ENCODE results near the gene EFTUD2. TPM values are rescaled to one million over a fixed set of nuclear protein-coding genes. Genes with fewer than 3 reads are reported as not detected.

The EFTUD2 gene
- total and polyA plus RNA-seq, 4 donors = 35.5 to 93.3 (median 73.3) TPM

- no peak overlapping the region for H3K27ac ChIP-seq (ENCODE audit: low read depth in 1 of 2, low read length in 1 of 2)
- no peaks in the 10 kb centered on the region for H3K27me3 ChIP-seq (ENCODE audit: control insufficient read depth in 3 of 3, insufficient read depth in 3 of 3, low read length in 2 of 3)
- WGBS, 2 donors = 93 to 94% methylated on average over 6 of the region's 6 CpGs
- DNase-seq (no peak), ATAC-seq (ENCODE audit: insufficient read depth, low FRiP score) (no peak)
- H3K4me3 ChIP-seq = no peak overlapping the region
- no peak for TF ChIP-seq CTCF (IDR thresholded peaks at IDR 0.05; ENCODE audit: control extremely low read depth, extremely low read depth)
- peaks cover 0 to 21% (median 1%) of the 10 kb centered on the region in 4 donors for H3K36me3 ChIP-seq (ENCODE audit: control insufficient read depth in 4 of 4, insufficient read depth in 4 of 4, low read length in 4 of 4)
- peaks cover 0 to 3% (median 0%) of the 10 kb centered on the region in 5 donors for H3K4me1 ChIP-seq (ENCODE audit: control insufficient read depth in 5 of 5, insufficient read depth in 5 of 5, low read length in 5 of 5)
- no peaks in the 10 kb centered on the region for H3K9me3 ChIP-seq (ENCODE audit: control insufficient read depth in 4 of 4, insufficient read depth in 3 of 4, low read length in 3 of 4)
- no peak overlapping the region for H3K9ac ChIP-seq (ENCODE audit: insufficient read depth in 1 of 2, low read length in 2 of 2)
Observed at GRCh38 chr17:44932787-44933097, 33.5 kb upstream of the EFTUD2 start.

GRCh38 chr17:44932096-44932786 lies 33.0 kb upstream of the EFTUD2 start:
- H3K9ac ChIP-seq (ENCODE audit: insufficient read depth in 1 of 2, low read length in 2 of 2) = no peak overlapping the region
- peaks cover 0 to 21% (median 1%) of the 10 kb centered on the region in 4 donors for H3K36me3 ChIP-seq (ENCODE audit: control insufficient read depth in 4 of 4, insufficient read depth in 4 of 4, low read length in 4 of 4)
- WGBS, 2 donors = 84 to 95% methylated on average over 7 to 8 of the region's 8 CpGs
- H3K4me3 ChIP-seq = no peak overlapping the region
- no peak for TF ChIP-seq CTCF (IDR thresholded peaks at IDR 0.05; ENCODE audit: control extremely low read depth, extremely low read depth)
- H3K4me1 ChIP-seq (ENCODE audit: control insufficient read depth in 5 of 5, insufficient read depth in 5 of 5, low read length in 5 of 5) = peaks cover 0 to 3% (median 0%) of the 10 kb centered on the region in 5 donors
- no peak for DNase-seq
- no peak for ATAC-seq (ENCODE audit: insufficient read depth, low FRiP score)
- no peaks in the 10 kb centered on the region for H3K9me3 ChIP-seq (ENCODE audit: control insufficient read depth in 4 of 4, insufficient read depth in 3 of 4, low read length in 3 of 4)
- no peak overlapping the region for H3K27ac ChIP-seq (ENCODE audit: low read depth in 1 of 2, low read length in 1 of 2)
- no peaks in the 10 kb centered on the region for H3K27me3 ChIP-seq (ENCODE audit: control insufficient read depth in 3 of 3, insufficient read depth in 3 of 3, low read length in 2 of 3)

GRCh38 chr17:44931376-44931775 lies 32.1 kb upstream of the EFTUD2 start:
- ATAC-seq (ENCODE audit: insufficient read depth, low FRiP score) (no peak), DNase-seq (no peak)
- Histone ChIP-seq H3K9ac (ENCODE audit: insufficient read depth in 1 of 2, low read length in 2 of 2) (no peak overlapping the region), H3K27ac (ENCODE audit: low read depth in 1 of 2, low read length in 1 of 2) (no peak overlapping the region), H3K27me3 (ENCODE audit: control insufficient read depth in 3 of 3, insufficient read depth in 3 of 3, low read length in 2 of 3) (no peaks in the 10 kb centered on the region), H3K9me3 (ENCODE audit: control insufficient read depth in 4 of 4, insufficient read depth in 3 of 4, low read length in 3 of 4) (no peaks in the 10 kb centered on the region), H3K4me1 (ENCODE audit: control insufficient read depth in 5 of 5, insufficient read depth in 5 of 5, low read length in 5 of 5) (peaks cover 0 to 3% (median 0%) of the 10 kb centered on the region in 5 donors), H3K4me3 (no peak overlapping the region), H3K36me3 (ENCODE audit: control insufficient read depth in 4 of 4, insufficient read depth in 4 of 4, low read length in 4 of 4) (peaks cover 0 to 21% (median 1%) of the 10 kb centered on the region in 4 donors)
- TF ChIP-seq CTCF (IDR thresholded peaks at IDR 0.05; ENCODE audit: control extremely low read depth, extremely low read depth) = no peak
- 93 to 95% methylated on average over 5 of the region's 5 CpGs for WGBS, 2 donors

- DNase-seq (no peak), ATAC-seq (ENCODE audit: insufficient read depth, low FRiP score) (no peak)
- no peaks in the 10 kb centered on the region for H3K9me3 ChIP-seq (ENCODE audit: control insufficient read depth in 4 of 4, insufficient read depth in 3 of 4, low read length in 3 of 4)
- peaks cover 0 to 17% (median under 1%) of the 10 kb centered on the region in 4 donors for H3K36me3 ChIP-seq (ENCODE audit: control insufficient read depth in 4 of 4, insufficient read depth in 4 of 4, low read length in 4 of 4)
- 85 to 95% methylated on average over 6 of the region's 6 CpGs for WGBS, 2 donors
- TF ChIP-seq CTCF (IDR thresholded peaks at IDR 0.05; ENCODE audit: control extremely low read depth, extremely low read depth) = no peak
- H3K27ac ChIP-seq (ENCODE audit: low read depth in 1 of 2, low read length in 1 of 2) = no peak overlapping the region
- peaks cover 0 to 3% (median 0%) of the 10 kb centered on the region in 5 donors for H3K4me1 ChIP-seq (ENCODE audit: control insufficient read depth in 5 of 5, insufficient read depth in 5 of 5, low read length in 5 of 5)
- no peaks in the 10 kb centered on the region for H3K27me3 ChIP-seq (ENCODE audit: control insufficient read depth in 3 of 3, insufficient read depth in 3 of 3, low read length in 2 of 3)
- no peak overlapping the region for H3K4me3 ChIP-seq
- H3K9ac ChIP-seq (ENCODE audit: insufficient read depth in 1 of 2, low read length in 2 of 2) = no peak overlapping the region
Observed at GRCh38 chr17:44930667-44931066, 31.4 kb upstream of the EFTUD2 start.
